CD4-positive, alpha-beta T cell treated with Interleukin-12 subunit alpha and Interleukin-12 subunit beta, for 1 hour (primary cell): ENCODE measurements around the gene NOSTRIN.
"Not testable (repeated sequence)": the region's sequence is repeated elsewhere in the genome, so short reads cannot be mapped to it uniquely, and the experiment has no call there.

Experiments
- DNase-seq: peaks from one replicate; pipeline ENCODE4 v3.0.0-alpha.2; 2020

The NOSTRIN gene

DNA sequence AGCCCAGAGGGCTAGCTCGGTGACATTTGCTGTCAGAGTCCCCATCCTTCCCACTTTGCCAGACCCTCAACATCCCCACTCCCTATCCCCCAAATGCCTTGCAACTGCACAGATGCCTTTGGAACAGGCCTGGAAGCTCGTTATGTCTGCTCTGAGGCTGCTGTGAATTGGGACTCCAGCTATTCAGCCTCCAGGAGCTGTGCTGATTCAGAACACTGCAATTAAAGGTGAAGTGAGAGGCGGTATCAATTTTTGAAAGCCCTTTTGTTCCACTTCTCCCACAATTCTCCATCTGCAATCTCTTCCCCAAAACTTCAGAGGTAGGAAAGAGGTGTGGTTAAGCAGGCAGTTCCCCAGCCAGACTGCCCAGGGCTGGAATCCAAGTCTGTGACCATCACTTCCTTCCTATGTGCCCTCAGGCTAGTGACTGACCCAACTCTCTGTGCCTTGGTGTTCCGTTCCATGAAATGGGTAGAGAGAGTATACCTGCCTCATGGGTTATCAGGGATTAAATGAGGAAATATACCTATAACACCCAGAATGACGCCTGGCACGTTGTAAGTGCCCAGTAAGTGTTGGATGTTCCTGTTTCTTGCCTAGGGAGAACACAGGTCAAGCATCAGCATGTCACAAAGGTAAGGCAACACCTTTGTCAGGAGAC lies 17.5 kb downstream of the NOSTRIN start:
- no peak for DNase-seq

DNA sequence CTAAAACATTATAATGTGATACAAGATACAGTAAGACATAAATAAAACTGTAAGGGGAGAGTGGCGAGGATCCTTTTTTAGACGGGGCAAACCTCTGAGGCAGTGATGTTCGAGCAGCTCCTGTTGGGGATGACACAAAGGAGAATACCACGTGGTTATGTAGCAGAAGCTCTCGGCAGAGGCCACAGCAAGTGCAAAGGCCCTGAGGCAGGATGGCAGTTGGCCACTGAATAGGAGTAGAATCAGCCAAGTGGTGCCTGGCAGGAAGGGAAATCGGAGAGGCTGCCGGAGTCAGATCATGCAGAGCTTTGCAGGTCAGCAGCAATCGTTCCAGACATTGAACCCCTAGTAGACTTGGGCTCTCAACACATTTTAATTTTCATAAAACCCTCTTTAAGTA lies 19.1 kb downstream of the NOSTRIN start:
- DNase-seq, result no peak

DNA sequence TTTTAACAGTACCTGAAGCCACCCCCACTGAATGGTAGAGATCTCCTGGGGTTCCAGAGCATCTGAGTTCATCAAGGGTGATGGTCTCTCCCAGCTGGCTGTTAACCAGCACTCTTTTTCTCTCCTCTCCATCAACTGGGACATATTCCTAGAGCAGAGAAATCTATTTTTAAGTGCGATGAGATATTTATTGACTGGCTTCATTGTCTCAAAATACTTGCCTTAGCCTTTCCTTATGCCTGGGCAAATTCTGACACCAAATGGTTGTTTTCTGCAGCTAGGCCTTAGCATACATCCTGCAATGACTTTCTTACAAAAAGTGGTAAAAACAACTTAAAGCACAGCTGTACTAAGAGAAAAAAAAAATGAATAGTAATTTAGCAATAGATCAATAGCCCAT lies 19.6 kb downstream of the NOSTRIN start:
- no peak for DNase-seq

- no peak for DNase-seq
Measured at GRCh38 chr2:168825126-168825525, 22.7 kb downstream of the NOSTRIN start.

- DNase-seq, result no peak
Measured at GRCh38 chr2:168830958-168831357, 28.5 kb downstream of the NOSTRIN start.

- no peak for DNase-seq
Measured at GRCh38 chr2:168831662-168832061, 29.2 kb downstream of the NOSTRIN start.

DNA sequence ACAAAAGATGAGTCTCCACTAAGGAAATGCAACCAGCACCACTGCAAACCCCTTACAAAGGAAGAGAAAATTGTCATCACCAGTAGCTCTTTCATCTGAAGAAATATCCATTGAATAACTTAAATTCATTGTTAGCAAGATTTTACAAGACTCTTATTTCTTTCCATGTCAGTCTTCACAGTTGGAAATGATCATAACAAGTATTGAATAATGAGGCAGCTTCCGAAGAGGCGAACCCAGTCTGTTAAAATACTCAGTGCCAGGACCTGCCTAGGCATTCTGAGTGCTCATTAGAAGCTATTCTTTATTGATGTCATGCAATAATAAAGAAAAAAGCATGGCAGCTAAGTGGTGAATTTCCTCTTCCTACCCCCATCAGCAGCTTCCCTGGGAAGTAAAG lies 33.5 kb downstream of the NOSTRIN start:
- no peak for DNase-seq

DNA sequence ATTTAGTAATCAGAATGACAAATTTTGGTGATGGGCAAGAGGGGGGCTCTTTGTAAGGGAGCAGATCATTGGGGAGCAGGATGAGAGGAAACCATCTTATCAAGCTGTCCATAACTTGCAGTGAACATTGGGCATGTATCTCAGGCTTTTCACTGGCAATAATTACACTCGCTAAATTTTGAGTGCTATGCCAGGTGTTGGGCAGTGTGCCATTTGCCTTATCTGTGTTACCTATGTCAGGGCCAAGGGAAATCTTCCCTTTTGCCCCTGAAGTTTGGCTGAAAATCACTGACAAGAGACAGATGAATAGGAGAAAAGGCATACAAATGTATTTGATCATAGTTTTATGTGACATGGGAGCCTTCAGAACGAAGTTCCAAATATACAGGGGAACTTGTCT lies 39.0 kb downstream of the NOSTRIN start:
- no peak for DNase-seq

- DNase-seq, result no peak
Measured at GRCh38 chr2:168843253-168843652, 40.8 kb downstream of the NOSTRIN start.

DNA sequence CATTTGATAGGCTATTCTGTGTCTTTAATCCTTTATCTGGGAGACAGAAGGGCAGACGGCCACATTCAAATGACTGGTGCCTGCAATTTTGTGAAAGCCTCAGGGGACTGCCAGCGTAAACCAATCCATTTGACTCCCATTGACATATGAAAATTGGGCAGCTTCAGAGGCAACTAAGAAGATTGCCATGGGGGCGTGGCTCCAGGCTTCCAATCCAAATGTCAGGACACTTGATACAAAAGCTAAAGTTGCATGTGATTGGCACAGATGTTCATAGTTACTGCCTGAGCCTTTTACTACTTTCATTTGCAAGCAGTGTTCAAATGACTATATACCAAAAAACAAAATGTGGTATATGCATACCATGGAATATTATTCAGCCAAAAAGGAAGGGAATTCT lies 45.8 kb downstream of the NOSTRIN start:
- no peak for DNase-seq

DNA sequence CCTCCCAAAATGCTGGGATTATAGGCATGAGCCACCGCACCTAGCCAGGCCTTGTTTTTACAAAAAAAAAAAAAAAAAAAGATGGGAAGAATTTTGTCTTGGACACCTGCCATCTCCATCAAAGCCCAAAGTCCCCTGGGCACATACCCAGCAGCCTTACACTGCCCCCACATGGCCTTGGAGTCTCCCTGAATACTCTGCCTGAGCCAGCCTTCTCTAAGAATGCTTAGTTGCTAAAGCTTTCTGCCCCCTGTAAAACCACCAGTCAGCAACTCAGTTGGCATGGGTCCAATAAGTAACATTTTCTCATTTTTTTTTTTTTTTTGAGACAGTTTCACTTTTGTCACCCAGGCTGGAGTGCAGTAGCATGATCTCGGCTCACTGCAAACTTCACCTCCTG lies 47.2 kb downstream of the NOSTRIN start:
- no peak for DNase-seq

GRCh38 chr2:168850846-168851245 lies 48.4 kb downstream of the NOSTRIN start:
- DNase-seq, result no peak

DNA sequence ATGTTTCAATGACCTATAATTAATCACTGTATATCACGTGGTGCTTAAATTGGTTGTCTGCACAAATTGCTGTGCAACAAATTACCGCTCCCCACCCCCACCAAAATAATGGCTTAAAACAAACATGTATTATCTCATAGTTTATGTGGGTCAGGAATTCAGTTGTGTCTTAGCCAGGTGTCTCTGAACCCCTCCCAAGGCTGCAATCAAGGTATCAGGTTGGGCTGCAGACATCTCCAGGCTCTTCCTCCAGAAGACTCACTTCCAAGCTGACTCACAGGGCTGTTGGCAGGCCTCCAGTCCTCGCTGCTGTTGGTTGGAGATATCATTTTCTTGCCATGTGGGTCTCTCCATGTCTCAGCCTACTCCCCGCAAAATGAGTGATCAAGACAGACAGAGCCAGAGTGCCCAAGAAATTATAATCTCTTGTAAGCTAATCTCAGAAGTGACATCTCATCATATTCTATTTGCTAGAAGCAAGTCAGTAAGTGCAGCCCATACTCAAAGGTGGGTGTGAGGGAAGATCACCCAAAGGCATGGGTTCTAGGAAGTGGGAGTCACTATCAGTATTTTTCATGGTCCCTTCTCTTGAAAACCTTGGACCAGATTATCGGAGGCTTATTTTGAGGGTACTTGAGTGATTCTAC lies 49.4 kb downstream of the NOSTRIN start:
- no peak for DNase-seq

DNA sequence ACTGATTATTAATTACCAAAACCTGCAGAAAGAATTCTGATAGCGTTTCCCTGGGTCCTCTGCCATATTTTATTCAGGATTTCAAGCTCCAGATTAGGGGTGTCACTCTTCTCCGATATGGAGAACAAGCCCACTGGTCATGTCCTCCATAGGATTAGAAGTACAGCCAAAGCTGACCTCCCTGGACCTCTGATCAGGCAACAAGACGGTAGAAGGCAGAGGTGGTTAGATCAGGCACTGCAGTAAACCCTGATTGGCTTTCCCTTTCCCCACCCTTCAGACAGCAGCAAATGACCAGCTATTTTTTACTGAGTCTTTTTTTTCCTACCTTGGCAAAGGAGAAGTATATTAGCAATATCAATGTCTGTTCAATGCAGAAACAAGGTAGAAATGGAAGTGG lies 50.0 kb downstream of the NOSTRIN start:
- DNase-seq, result no peak

DNA sequence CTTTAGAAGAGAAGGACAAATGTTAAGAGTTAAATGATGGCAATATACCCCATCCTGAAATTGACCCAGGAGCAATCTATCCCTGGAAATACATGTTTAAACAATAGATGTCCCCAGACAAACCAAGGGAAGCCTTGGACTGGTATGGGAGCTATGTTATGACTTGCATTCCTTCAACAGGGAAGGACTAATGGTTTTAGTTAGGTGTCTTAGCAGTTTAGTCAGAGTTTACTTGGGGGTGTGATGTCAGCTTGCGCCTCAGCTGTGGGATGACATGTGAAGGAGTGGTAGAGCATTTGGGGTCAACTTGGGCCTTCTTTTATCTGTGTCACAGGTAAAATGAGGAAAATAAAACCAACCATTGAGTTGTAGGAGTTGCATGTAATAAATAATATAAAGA lies 51.0 kb downstream of the NOSTRIN start:
- no peak for DNase-seq

DNA sequence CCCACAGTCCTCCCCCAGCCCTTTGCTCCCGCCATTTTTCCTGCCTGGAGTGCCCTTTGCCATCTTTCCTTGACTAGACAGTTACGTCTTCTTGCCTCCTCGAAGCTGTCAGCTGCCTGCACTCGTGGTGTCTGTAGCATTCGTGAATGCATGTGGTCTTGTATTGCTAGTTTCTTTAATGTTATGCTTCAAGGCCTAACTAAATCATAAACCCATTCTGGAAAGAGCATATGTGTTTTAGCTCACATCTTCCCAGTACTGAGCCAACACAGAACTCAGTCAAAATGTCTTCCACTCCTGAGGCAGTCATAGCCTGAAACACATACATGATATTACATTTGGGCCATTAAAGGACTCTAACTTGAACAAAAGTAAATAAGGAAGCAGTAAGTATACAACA lies 52.2 kb downstream of the NOSTRIN start:
- DNase-seq, result no peak

DNA sequence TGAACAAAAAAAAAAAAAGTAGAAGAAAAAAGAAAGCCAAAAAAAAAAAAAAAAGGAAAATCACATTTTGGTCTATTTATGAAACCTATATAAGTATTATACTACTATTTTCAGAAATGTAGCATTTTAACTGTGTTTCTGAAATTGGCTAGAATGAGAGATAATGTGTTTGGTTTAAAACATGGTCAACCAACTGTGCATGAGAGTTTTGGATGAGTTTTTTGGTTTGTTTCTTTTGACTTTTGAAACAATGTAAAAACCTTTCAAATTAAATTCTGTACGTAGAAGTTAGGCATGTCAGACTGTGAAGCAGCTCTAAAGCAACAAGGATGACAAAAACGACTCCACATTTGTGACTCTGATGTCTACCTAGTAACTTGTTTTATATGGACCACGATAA lies 53.2 kb downstream of the NOSTRIN start:
- DNase-seq, result no peak

- DNase-seq, result no peak
Measured at GRCh38 chr2:168858146-168858545, 55.7 kb downstream of the NOSTRIN start.

- not testable (repeated sequence) for DNase-seq
Measured at GRCh38 chr2:168867164-168867563, 64.7 kb downstream of the NOSTRIN start.

GRCh38 chr2:168870369-168870768 lies 67.9 kb downstream of the NOSTRIN start:
- not testable (repeated sequence) for DNase-seq

- DNase-seq, result not testable (repeated sequence)
Measured at GRCh38 chr2:168870824-168871223, 68.4 kb downstream of the NOSTRIN start.

DNA sequence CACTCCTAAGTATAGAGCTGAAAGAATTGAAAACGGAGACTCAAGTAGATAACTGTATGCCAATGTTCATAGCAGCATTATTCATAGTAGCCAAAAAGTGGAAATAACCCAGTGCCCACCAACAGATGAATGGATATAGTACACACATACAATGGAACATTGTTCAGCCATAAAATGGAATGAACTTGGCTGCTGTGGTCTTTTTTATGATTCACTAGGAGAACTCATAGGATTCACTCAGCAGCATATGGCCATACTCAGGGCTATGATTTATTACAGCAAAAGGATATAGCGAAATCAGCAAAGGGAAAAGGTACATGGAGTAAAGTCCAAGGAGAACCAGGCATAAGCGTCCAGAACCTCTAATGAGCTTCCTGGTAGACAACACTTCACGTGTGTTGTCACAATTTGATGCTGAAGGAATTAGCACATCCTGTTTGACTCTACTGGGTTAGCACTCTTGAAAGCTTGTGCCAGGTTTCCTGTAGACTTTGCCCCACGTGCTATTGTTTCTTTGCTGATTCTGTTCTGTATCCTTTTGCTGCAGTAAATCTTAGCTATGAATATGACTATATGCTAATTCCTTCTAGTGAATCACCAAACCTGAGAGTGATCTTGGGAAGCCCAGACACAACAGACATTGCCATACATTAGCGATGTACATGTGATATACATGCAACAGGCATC lies 72.1 kb downstream of the NOSTRIN start:
- DNase-seq, result no peak

GRCh38 chr2:168882163-168882562 lies 79.7 kb downstream of the NOSTRIN start:
- DNase-seq, result not testable (repeated sequence)

- no peak for DNase-seq
Measured at GRCh38 chr2:168884975-168885374, 82.5 kb downstream of the NOSTRIN start.
